HEK293T (cell line): ENCODE results near the gene GRID2.

ENCODE experiments used
- FOXM1 ChIP-seq: fragments of 450-650 bp; IDR thresholded peaks from 2 replicates; pipeline ENCODE4 v1.6.1; 2017; ENCODE audit warnings: mild to moderate bottlenecking, borderline replicate concordance
- LEF1 ChIP-seq: fragments of 450-650 bp; IDR thresholded peaks from 2 replicates; pipeline ENCODE4 v1.6.1; 2017; ENCODE audit warnings: mild to moderate bottlenecking, borderline replicate concordance
- NFRKB ChIP-seq: fragments of 450-650 bp; IDR thresholded peaks from 2 replicates; pipeline ENCODE4 v1.6.1; 2016; ENCODE audit warnings: mild to moderate bottlenecking, moderate library complexity
- SUZ12 ChIP-seq: fragments of 450-650 bp; IDR thresholded peaks from 2 replicates; pipeline ENCODE4 v1.6.1; 2016; ENCODE audit warnings: mild to moderate bottlenecking

DNA sequence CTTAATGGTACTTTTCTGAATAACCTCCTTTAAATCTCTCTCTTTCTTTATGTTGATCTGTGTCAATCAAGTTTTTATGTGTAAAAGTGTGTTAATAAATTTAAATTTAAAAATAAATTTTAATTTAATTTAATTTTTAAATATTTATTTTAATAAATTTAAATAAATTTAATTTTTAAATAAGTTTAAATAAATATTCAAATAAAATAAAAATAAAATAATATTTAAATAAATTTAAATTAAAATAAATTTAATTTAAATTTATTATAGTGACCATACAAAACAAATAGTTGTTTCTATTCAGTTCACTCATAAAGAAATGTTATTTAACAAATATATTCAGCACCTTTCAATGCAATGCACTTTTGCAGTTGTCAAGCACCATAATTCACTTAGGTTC, 146.9 kb downstream of the GRID2 start:
- TF ChIP-seq NFRKB (no peak), LEF1 (no peak), FOXM1 (no peak), SUZ12 (no peak)
